Mucosa of gallbladder (tissue), 1 donor: Measurements from ENCODE around the gene CDYL2. TPM values are rescaled to one million over a fixed set of nuclear protein-coding genes. Genes with fewer than 3 reads are reported as not detected.

Experiments
- DNase-seq: peaks from one replicate; pipeline ENCODE4 v3.0.0-alpha.2; 2020; ENCODE audit warnings: low spot score
- total RNA-seq: library from RNA; stranded (reverse); gene quantifications from one replicate; pipeline ENCODE4 v1.2.1, GENCODE V29; 2021
- donor health status: DM: no; HTN: no; CAD: no.

The CDYL2 gene
- total RNA-seq, 1 donor from 2014 or later, result 14.1 TPM

GRCh38 chr16:80594756-80595155 lies 209.6 kb downstream of the CDYL2 start:
- DNase-seq, result no peak

- no peak for DNase-seq
These were observed 212.1 kb downstream of the CDYL2 start for GRCh38 chr16:80592273-80592672.

GRCh38 chr16:80591071-80591915 lies 213.1 kb downstream of the CDYL2 start:
- no peak for DNase-seq

- no peak for DNase-seq
These were observed 217.3 kb downstream of the CDYL2 start for GRCh38 chr16:80587071-80587470.

GRCh38 chr16:80586476-80586875 lies 217.9 kb downstream of the CDYL2 start:
- DNase-seq, result no peak

GRCh38 chr16:80585764-80586163 lies 218.6 kb downstream of the CDYL2 start:
- no peak for DNase-seq

GRCh38 chr16:80583466-80583865 lies 220.9 kb downstream of the CDYL2 start:
- no peak for DNase-seq

- no peak for DNase-seq
These were observed 224.1 kb downstream of the CDYL2 start for GRCh38 chr16:80580109-80580832.

GRCh38 chr16:80577485-80578280 lies 226.7 kb downstream of the CDYL2 start:
- DNase-seq, result peak; percentile 79

- DNase-seq, result no peak
These were observed 228.0 kb downstream of the CDYL2 start for GRCh38 chr16:80576343-80576912.

- DNase-seq, result no peak
These were observed 230.7 kb downstream of the CDYL2 start for GRCh38 chr16:80573700-80574120.

- DNase-seq, result no peak
These were observed 234.3 kb downstream of the CDYL2 start for GRCh38 chr16:80570106-80570478.

GRCh38 chr16:80569440-80570105 lies 234.8 kb downstream of the CDYL2 start:
- DNase-seq, result no peak

GRCh38 chr16:80564394-80564793 lies 240.0 kb downstream of the CDYL2 start:
- DNase-seq, result no peak

GRCh38 chr16:80563066-80563465 lies 241.3 kb downstream of the CDYL2 start:
- no peak for DNase-seq

GRCh38 chr16:80559369-80559768 lies 245.0 kb downstream of the CDYL2 start:
- DNase-seq, result no peak

GRCh38 chr16:80557037-80557436 lies 247.4 kb downstream of the CDYL2 start:
- no peak for DNase-seq

- DNase-seq, result no peak
These were observed 247.9 kb downstream of the CDYL2 start for GRCh38 chr16:80556481-80556880.

GRCh38 chr16:80554033-80554432 lies 250.4 kb downstream of the CDYL2 start:
- DNase-seq, result no peak

- no peak for DNase-seq
These were observed 252.1 kb downstream of the CDYL2 start for GRCh38 chr16:80552277-80552676.
